ENCODE results near the gene ADGRD2. TPM values are rescaled to one million over a fixed set of nuclear protein-coding genes. Genes with fewer than 3 reads are reported as not detected.

Gene ADGRD2
- total and polyA plus RNA-seq, 4 donors = not detected

GRCh38 chr9:124410321-124410913, 39.8 kb upstream of the ADGRD2 start:
- DNase-seq = no peak
- Histone ChIP-seq H3K36me3 (ENCODE audit: control insufficient read depth in 4 of 4, insufficient read depth in 4 of 4, low read length in 4 of 4) (peaks cover 23 to 51% (median 29%) of the 10 kb centered on the region in 4 donors), H3K4me1 (ENCODE audit: control insufficient read depth in 5 of 5, insufficient read depth in 5 of 5, low read length in 5 of 5) (peaks cover 0 to 11% (median 6%) of the 10 kb centered on the region in 5 donors), H3K9me3 (ENCODE audit: control insufficient read depth in 4 of 4, insufficient read depth in 3 of 4, low read length in 3 of 4) (no peaks in the 10 kb centered on the region), H3K27me3 (ENCODE audit: control insufficient read depth in 3 of 3, insufficient read depth in 3 of 3, low read length in 2 of 3) (no peaks in the 10 kb centered on the region), H3K27ac (ENCODE audit: low read depth in 1 of 2, low read length in 1 of 2) (no peak overlapping the region), H3K4me3 (no peak overlapping the region), H3K9ac (ENCODE audit: insufficient read depth in 1 of 2, low read length in 2 of 2) (no peak overlapping the region)
- ATAC-seq (ENCODE audit: insufficient read depth, low FRiP score) = no peak
- no peak for TF ChIP-seq CTCF (IDR thresholded peaks at IDR 0.05; ENCODE audit: control extremely low read depth, extremely low read depth)
- WGBS, 2 donors = 70 to 71% methylated on average over 3 of the region's 3 CpGs

DNA sequence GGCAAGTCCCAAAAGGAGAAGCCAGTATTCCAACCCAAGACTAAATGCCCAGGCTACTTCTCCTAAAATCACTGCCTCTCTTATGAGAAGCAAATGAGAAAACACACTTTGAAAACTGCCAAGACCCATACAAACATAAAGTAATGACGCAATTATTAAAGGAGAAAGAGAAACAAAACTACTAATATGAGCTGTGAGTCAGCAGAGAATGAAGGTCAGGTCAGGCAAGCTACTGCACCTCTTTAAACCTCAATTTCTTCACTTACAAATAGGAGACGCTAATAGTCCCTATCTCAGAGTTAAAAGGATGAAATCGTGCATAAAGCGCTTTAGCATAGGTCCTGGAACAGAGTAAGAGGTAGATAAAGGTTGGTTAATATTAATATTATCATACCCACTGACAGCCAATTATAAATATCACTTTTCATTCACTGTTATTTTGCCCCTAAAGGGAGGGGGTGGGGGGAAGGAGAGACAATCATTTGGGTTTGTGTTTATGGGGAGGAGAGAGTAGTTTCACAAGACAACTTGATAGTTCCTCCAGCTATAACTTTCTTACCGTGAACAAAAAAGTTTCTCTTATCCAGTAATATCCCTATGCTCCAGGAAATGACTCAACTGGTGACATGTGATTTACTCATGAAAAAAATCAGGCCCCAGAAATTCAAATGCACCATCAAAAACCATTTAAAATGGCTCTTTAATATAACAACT, 38.6 kb upstream of the ADGRD2 start:
- ATAC-seq (ENCODE audit: insufficient read depth, low FRiP score) = no peak
- Histone ChIP-seq H3K36me3 (ENCODE audit: control insufficient read depth in 4 of 4, insufficient read depth in 4 of 4, low read length in 4 of 4) (peaks cover 18 to 43% (median 26%) of the 10 kb centered on the region in 4 donors), H3K9ac (ENCODE audit: insufficient read depth in 1 of 2, low read length in 2 of 2) (no peak overlapping the region), H3K27me3 (ENCODE audit: control insufficient read depth in 3 of 3, insufficient read depth in 3 of 3, low read length in 2 of 3) (no peaks in the 10 kb centered on the region), H3K4me1 (ENCODE audit: control insufficient read depth in 5 of 5, insufficient read depth in 5 of 5, low read length in 5 of 5) (peaks cover 0 to 11% (median 2%) of the 10 kb centered on the region in 5 donors), H3K27ac (ENCODE audit: low read depth in 1 of 2, low read length in 1 of 2) (no peak overlapping the region), H3K9me3 (ENCODE audit: control insufficient read depth in 4 of 4, insufficient read depth in 3 of 4, low read length in 3 of 4) (no peaks in the 10 kb centered on the region), H3K4me3 (no peak overlapping the region)
- WGBS, 2 donors = 80 to 82% methylated on average over 5 of the region's 5 CpGs
- TF ChIP-seq CTCF (IDR thresholded peaks at IDR 0.05; ENCODE audit: control extremely low read depth, extremely low read depth) = no peak
- DNase-seq = no peak

DNA sequence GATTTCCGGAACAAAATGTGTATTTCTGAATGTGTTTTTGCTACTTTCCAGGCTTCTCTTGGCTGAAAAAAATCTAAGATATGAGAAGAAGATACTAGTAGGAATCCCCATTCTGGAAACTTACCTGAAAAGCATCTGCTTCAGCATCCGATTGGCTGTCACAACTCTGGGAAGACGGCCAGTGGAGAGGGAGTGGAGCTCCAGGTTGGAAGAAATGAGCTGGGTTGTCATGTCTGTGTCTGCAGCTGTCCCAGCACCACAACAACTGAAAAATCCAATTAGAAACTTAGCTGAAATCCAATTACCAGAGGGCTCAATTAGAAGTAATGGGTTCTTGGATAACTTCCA, 38.0 kb upstream of the ADGRD2 start:
- Histone ChIP-seq H3K27ac (ENCODE audit: low read depth in 1 of 2, low read length in 1 of 2) (no peak overlapping the region), H3K4me1 (ENCODE audit: control insufficient read depth in 5 of 5, insufficient read depth in 5 of 5, low read length in 5 of 5) (peaks cover 0 to 11% (median 2%) of the 10 kb centered on the region in 5 donors), H3K9ac (ENCODE audit: insufficient read depth in 1 of 2, low read length in 2 of 2) (no peak overlapping the region), H3K36me3 (ENCODE audit: control insufficient read depth in 4 of 4, insufficient read depth in 4 of 4, low read length in 4 of 4) (peaks cover 17 to 43% (median 24%) of the 10 kb centered on the region in 4 donors), H3K27me3 (ENCODE audit: control insufficient read depth in 3 of 3, insufficient read depth in 3 of 3, low read length in 2 of 3) (no peaks in the 10 kb centered on the region), H3K4me3 (no peak overlapping the region), H3K9me3 (ENCODE audit: control insufficient read depth in 4 of 4, insufficient read depth in 3 of 4, low read length in 3 of 4) (no peaks in the 10 kb centered on the region)
- TF ChIP-seq CTCF (IDR thresholded peaks at IDR 0.05; ENCODE audit: control extremely low read depth, extremely low read depth) = no peak
- no peak for ATAC-seq (ENCODE audit: insufficient read depth, low FRiP score)
- WGBS, 2 donors = 90 to 92% methylated on average over 3 of the region's 3 CpGs
- no peak for DNase-seq

Measured in lung (tissue), 12 donors.